Hepatocyte (in vitro differentiated cells): ENCODE results near the gene KIF6.

Experiments used
- CTCF ChIP-seq: fragments of 200-600 bp; sonication (generic); IDR thresholded peaks from 2 replicates; pipeline ENCODE4 v1.5.1; 2016; ENCODE audit warnings: antibody characterized with exemption, mild to moderate bottlenecking; ENCODE audit not compliant: poor library complexity
- EZH2 ChIP-seq: fragments of 200-600 bp; sonication (generic); IDR thresholded peaks from 2 replicates; pipeline ENCODE4 v1.6.1; 2016; ENCODE audit warnings: antibody characterized with exemption, mild to moderate bottlenecking, borderline replicate concordance

GRCh38 chr6:39695447-39695846, 29.8 kb downstream of the KIF6 start:
- TF ChIP-seq EZH2 (no peak), CTCF (no peak)
